CD8-positive, alpha-beta memory T cell (primary cell): ENCODE results near the gene IVNS1ABP. TPM values are rescaled to one million over a fixed set of nuclear protein-coding genes. Genes with fewer than 3 reads are reported as not detected.
"Not testable (repeated sequence)": the region's sequence is repeated elsewhere in the genome, so short reads cannot be mapped to it uniquely, and the experiment has no call there.

Source experiments
- CTCF ChIA-PET: fragments of 350-600 bp; sonication (Branson Sonifier 250); formaldehyde crosslinking; loops from one replicate; lab custom pipeline; 2021; ENCODE audit warnings: antibody characterized with exemption; lab: Charles Lee
- POLR2A ChIA-PET: fragments of 350-600 bp; sonication (Branson Sonifier 250); formaldehyde crosslinking; loops from one replicate; lab custom pipeline; 2021; ENCODE audit warnings: antibody characterized with exemption; lab: Charles Lee
- DNase-seq, 5 donors: peaks; one replicate each; pipeline versions ENCODE4 v3.0.0 to v3.0.0-alpha.2; 2020 to 2022; ENCODE audit warnings: mixed read lengths in 1 of 5
- H3K27ac ChIP-seq: one replicate; pipeline ENCODE4 v1.7.0; 2013; ENCODE audit warnings: low read depth, mild to moderate bottlenecking, low read length, moderate library complexity
- H3K27me3 ChIP-seq: 2 replicates; pipeline ENCODE4 v1.7.0; 2013; ENCODE audit warnings: low read length, mild to moderate bottlenecking; ENCODE audit not compliant: insufficient read depth, poor library complexity, severe bottlenecking
- H3K36me3 ChIP-seq: 2 replicates; pipeline ENCODE4 v1.7.0; 2013; ENCODE audit warnings: mild to moderate bottlenecking, low read length, moderate library complexity; ENCODE audit not compliant: insufficient read depth
- H3K4me1 ChIP-seq: 2 replicates; pipeline ENCODE4 v1.7.0; 2013; ENCODE audit warnings: mild to moderate bottlenecking, low read length, moderate library complexity; ENCODE audit not compliant: insufficient read depth
- H3K4me3 ChIP-seq: 2 replicates; pipeline ENCODE4 v1.7.0; 2013; ENCODE audit warnings: mild to moderate bottlenecking, low read length
- H3K9me3 ChIP-seq: 2 replicates; pipeline ENCODE4 v1.7.0; 2013; ENCODE audit warnings: mild to moderate bottlenecking, low read length
- H3K27ac Mint-ChIP-seq, 8 donors: one replicate each; pipeline ENCODE4 v1.8.0; 2020 to 2021; ENCODE audit warnings: mixed read lengths in 8 of 8, mild to moderate bottlenecking in 6 of 8, inconsistent platforms in 3 of 8, moderate library complexity in 3 of 8
- H3K27me3 Mint-ChIP-seq, 2 donors: one replicate each; pipeline ENCODE4 v1.8.0; 2020 to 2021; ENCODE audit warnings: mixed read lengths in 2 of 2, mild to moderate bottlenecking in 1 of 2, moderate library complexity in 1 of 2
- H3K36me3 Mint-ChIP-seq, 3 donors: one replicate each; pipeline ENCODE4 v1.8.0; 2020 to 2021; ENCODE audit warnings: mixed read lengths in 3 of 3, inconsistent platforms in 1 of 3, mild to moderate bottlenecking in 1 of 3
- H3K4me1 Mint-ChIP-seq, 3 donors: one replicate each; pipeline ENCODE4 v1.8.0; 2020 to 2021; ENCODE audit warnings: mixed read lengths in 3 of 3, inconsistent platforms in 1 of 3, mild to moderate bottlenecking in 1 of 3
- H3K4me3 Mint-ChIP-seq, 7 donors: one replicate each; pipeline ENCODE4 v1.8.0; 2020 to 2021; ENCODE audit warnings: mixed read lengths in 7 of 7, mild to moderate bottlenecking in 6 of 7, moderate library complexity in 4 of 7, inconsistent platforms in 2 of 7
- H3K9me3 Mint-ChIP-seq, 5 donors: one replicate each; pipeline ENCODE4 v1.8.0; 2020 to 2022; ENCODE audit warnings: mixed read lengths in 5 of 5, mild to moderate bottlenecking in 3 of 5, moderate library complexity in 2 of 5, inconsistent platforms in 1 of 5
- polyA plus RNA-seq: library from polyadenylated mRNA; unstranded; fragments of 300-500 nt; fragmentation: Illumina TruSeq; gene quantifications from one replicate; pipeline ENCODE4 v1.2.3, GENCODE V29; 2021
- total RNA-seq, 2 experiments: library from RNA; stranded (reverse); gene quantifications; one replicate each; pipeline ENCODE4 v1.2.3, GENCODE V29; 2021

IVNS1ABP gene
- total RNA-seq: 100 to 1,000 TPM; 205 to 208 TPM
- polyA plus RNA-seq: 51.7 TPM

GRCh38 chr1:185317034-185317885 is at the start of gene IVNS1ABP:
Gene IVNS1ABP, minus strand, starts transcription at chr1:185317243. Its CDS starts 7,750 bp downstream, at chr1:185309493.
- Histone ChIP-seq H3K27ac (peak within 1 kb of the TSS; percentile 98), H3K27me3 (no peaks in the 10 kb centered on the region), H3K36me3 (no peaks in the 10 kb centered on the region), H3K9me3 (no peaks in the 10 kb centered on the region), H3K4me1 (peaks cover 46% of the 10 kb centered on the region), H3K4me3 (peak within 1 kb of the TSS; percentile 91)
- peak within 1 kb of the TSS; percentile 95 to 100 (median 99) for H3K27ac Mint-ChIP-seq
- H3K4me1 Mint-ChIP-seq: peaks cover 47 to 58% (median 55%) of the 10 kb centered on the region in 3 donors
- peaks cover 0 to 24% (median 0%) of the 10 kb centered on the region in 3 donors for H3K36me3 Mint-ChIP-seq
- ChIA-PET CTCF (interaction anchor here (0.7 to 5.0 kb wide), 35 partner anchors 11 to 377 kb away, joined by 3 to 36 read pairs (median 4); partner anchors contain the start of gene SWT1), POLR2A (interaction anchor here (0.5 to 3.1 kb wide), 23 partner anchors 12 to 476 kb away, joined by 3 to 28 read pairs (median 5); partner anchors contain the start of genes SWT1 and TRMT1L)
- peak; percentile 91 to 97 (median 95) for DNase-seq
- no peaks in the 10 kb centered on the region for H3K9me3 Mint-ChIP-seq
- peaks cover 0 to 10% of the 10 kb centered on the region in 2 donors for H3K27me3 Mint-ChIP-seq
- peak within 1 kb of the TSS; percentile 93 to 99 (median 98) for H3K4me3 Mint-ChIP-seq

- no peaks in the 10 kb centered on the region for H3K4me1 Mint-ChIP-seq
- ChIA-PET POLR2A (no interaction called here), CTCF (no interaction called here)
These were observed 48.9 kb upstream of the IVNS1ABP start for GRCh38 chr1:185365951-185366350.

GRCh38 chr1:185364528-185364927 is 47.5 kb upstream of the IVNS1ABP start:
- CTCF ChIA-PET, POLR2A ChIA-PET, H3K4me3 Mint-ChIP-seq: not testable (repeated sequence)

More at GRCh38 chr1:185365951-185366350, 48.9 kb upstream of the IVNS1ABP start:
- Histone ChIP-seq H3K4me3 (no peak overlapping the region), H3K9me3 (no peaks in the 10 kb centered on the region), H3K36me3 (no peaks in the 10 kb centered on the region), H3K27me3 (no peaks in the 10 kb centered on the region), H3K4me1 (no peaks in the 10 kb centered on the region), H3K27ac (no peak overlapping the region)
- no peak overlapping the region for H3K4me3 Mint-ChIP-seq
- no peak for DNase-seq
- peaks cover 7 to 21% of the 10 kb centered on the region in 2 donors for H3K27me3 Mint-ChIP-seq
- H3K9me3 Mint-ChIP-seq: peaks cover 7 to 18% (median 8%) of the 10 kb centered on the region in 5 donors
- no peak overlapping the region for H3K27ac Mint-ChIP-seq
- H3K36me3 Mint-ChIP-seq: peaks cover 0 to 19% (median 0%) of the 10 kb centered on the region in 3 donors

GRCh38 chr1:185363205-185363604 is 46.2 kb upstream of the IVNS1ABP start:
- POLR2A ChIA-PET: no interaction called here

More at GRCh38 chr1:185364528-185364927, 47.5 kb upstream of the IVNS1ABP start:
- H3K27me3 ChIP-seq, H3K27ac ChIP-seq, H3K4me1 Mint-ChIP-seq, H3K4me1 ChIP-seq, H3K27ac Mint-ChIP-seq, DNase-seq, H3K36me3 ChIP-seq, H3K4me3 ChIP-seq, H3K9me3 ChIP-seq: not testable (repeated sequence)
- Mint-ChIP-seq H3K9me3 (peaks cover 7 to 21% (median 11%) of the 10 kb centered on the region in 5 donors), H3K36me3 (peaks cover 0 to 27% (median 2%) of the 10 kb centered on the region in 3 donors), H3K27me3 (peaks cover 7 to 22% of the 10 kb centered on the region in 2 donors)

GRCh38 chr1:185360714-185361113 is 43.7 kb upstream of the IVNS1ABP start:
- Histone ChIP-seq H3K4me1 (no peaks in the 10 kb centered on the region), H3K27me3 (no peaks in the 10 kb centered on the region), H3K9me3 (no peaks in the 10 kb centered on the region), H3K27ac (no peak overlapping the region), H3K36me3 (no peaks in the 10 kb centered on the region), H3K4me3 (no peak overlapping the region)
- Mint-ChIP-seq H3K27ac (no peak overlapping the region), H3K4me1 (no peaks in the 10 kb centered on the region), H3K36me3 (peaks cover 0 to 30% (median 2%) of the 10 kb centered on the region in 3 donors), H3K27me3 (peaks cover 3 to 15% of the 10 kb centered on the region in 2 donors), H3K4me3 (no peak overlapping the region), H3K9me3 (peaks cover 7 to 21% (median 11%) of the 10 kb centered on the region in 5 donors)
- POLR2A ChIA-PET: no interaction called here
- CTCF ChIA-PET: no interaction called here
- no peak for DNase-seq

More at GRCh38 chr1:185363205-185363604, 46.2 kb upstream of the IVNS1ABP start:
- CTCF ChIA-PET: interaction anchor here (1.1 kb wide), 1 partner anchor 307 kb away, joined by 3 read pairs; no protein-coding TSS in a partner anchor
- Mint-ChIP-seq H3K4me3 (no peak overlapping the region), H3K36me3 (peaks cover 0 to 30% (median 2%) of the 10 kb centered on the region in 3 donors), H3K9me3 (peaks cover 7 to 21% (median 11%) of the 10 kb centered on the region in 5 donors), H3K27me3 (peaks cover 5 to 22% of the 10 kb centered on the region in 2 donors), H3K4me1 (no peaks in the 10 kb centered on the region), H3K27ac (no peak overlapping the region)
- no peaks in the 10 kb centered on the region for H3K4me1 ChIP-seq
- DNase-seq: no peak
- H3K9me3 ChIP-seq: no peaks in the 10 kb centered on the region
- H3K36me3 ChIP-seq: no peaks in the 10 kb centered on the region
- no peaks in the 10 kb centered on the region for H3K27me3 ChIP-seq
- no peak overlapping the region for H3K4me3 ChIP-seq
- no peak overlapping the region for H3K27ac ChIP-seq

- ChIA-PET POLR2A (no interaction called here), CTCF (interaction anchor here (1.0 kb wide), 1 partner anchor 42 kb away, joined by 3 read pairs; the partner anchor contains the start of gene IVNS1ABP)
- Mint-ChIP-seq H3K4me3 (no peak overlapping the region), H3K9me3 (peaks cover 7 to 21% (median 11%) of the 10 kb centered on the region in 5 donors), H3K36me3 (peaks cover 0 to 30% (median 2%) of the 10 kb centered on the region in 3 donors), H3K27me3 (peaks cover 5 to 7% of the 10 kb centered on the region in 2 donors), H3K27ac (no peak overlapping the region), H3K4me1 (no peaks in the 10 kb centered on the region)
- no peaks in the 10 kb centered on the region for H3K27me3 ChIP-seq
- H3K27ac ChIP-seq: no peak overlapping the region
- DNase-seq: no peak
- H3K9me3 ChIP-seq: no peaks in the 10 kb centered on the region
- no peak overlapping the region for H3K4me3 ChIP-seq
- no peaks in the 10 kb centered on the region for H3K4me1 ChIP-seq
- H3K36me3 ChIP-seq: no peaks in the 10 kb centered on the region
These were observed 41.9 kb upstream of the IVNS1ABP start for GRCh38 chr1:185358957-185359356.

- Histone ChIP-seq H3K27ac (no peak overlapping the region), H3K27me3 (no peaks in the 10 kb centered on the region), H3K4me3 (no peak overlapping the region), H3K4me1 (no peaks in the 10 kb centered on the region), H3K9me3 (no peaks in the 10 kb centered on the region), H3K36me3 (no peaks in the 10 kb centered on the region)
- DNase-seq: no peak
- H3K27me3 Mint-ChIP-seq: peaks cover 1% of the 10 kb centered on the region in 2 donors
- H3K4me3 Mint-ChIP-seq: no peak overlapping the region
- ChIA-PET POLR2A (no interaction called here), CTCF (no interaction called here)
- peaks cover 0 to 19% (median 2%) of the 10 kb centered on the region in 3 donors for H3K36me3 Mint-ChIP-seq
- H3K27ac Mint-ChIP-seq: no peak overlapping the region
- H3K4me1 Mint-ChIP-seq: no peaks in the 10 kb centered on the region
- peaks cover 0 to 4% (median 0%) of the 10 kb centered on the region in 5 donors for H3K9me3 Mint-ChIP-seq
These were observed 38.9 kb upstream of the IVNS1ABP start for GRCh38 chr1:185355947-185356346.

- Mint-ChIP-seq H3K4me1 (no peaks in the 10 kb centered on the region), H3K27me3 (peaks cover 0 to 1% of the 10 kb centered on the region in 2 donors), H3K4me3 (no peak overlapping the region), H3K9me3 (no peaks in the 10 kb centered on the region), H3K27ac (no peak overlapping the region), H3K36me3 (peaks cover 0 to 8% (median 0%) of the 10 kb centered on the region in 3 donors)
- H3K27me3 ChIP-seq: no peaks in the 10 kb centered on the region
- no peak overlapping the region for H3K4me3 ChIP-seq
- H3K36me3 ChIP-seq: no peaks in the 10 kb centered on the region
- CTCF ChIA-PET: no interaction called here
- H3K27ac ChIP-seq: no peak overlapping the region
- POLR2A ChIA-PET: no interaction called here
- H3K4me1 ChIP-seq: no peaks in the 10 kb centered on the region
- DNase-seq: no peak
- no peaks in the 10 kb centered on the region for H3K9me3 ChIP-seq
These were observed 36.1 kb upstream of the IVNS1ABP start for GRCh38 chr1:185353124-185353523.
